Hypothalamus (tissue), 51 donors: ENCODE measurements around the gene MGAT3.

Experiments used
- DNase-seq, 51 donors: peaks; one replicate each; lab custom pipeline; 2025; lab: John Stamatoyannopoulos, UW

Gene MGAT3

DNA sequence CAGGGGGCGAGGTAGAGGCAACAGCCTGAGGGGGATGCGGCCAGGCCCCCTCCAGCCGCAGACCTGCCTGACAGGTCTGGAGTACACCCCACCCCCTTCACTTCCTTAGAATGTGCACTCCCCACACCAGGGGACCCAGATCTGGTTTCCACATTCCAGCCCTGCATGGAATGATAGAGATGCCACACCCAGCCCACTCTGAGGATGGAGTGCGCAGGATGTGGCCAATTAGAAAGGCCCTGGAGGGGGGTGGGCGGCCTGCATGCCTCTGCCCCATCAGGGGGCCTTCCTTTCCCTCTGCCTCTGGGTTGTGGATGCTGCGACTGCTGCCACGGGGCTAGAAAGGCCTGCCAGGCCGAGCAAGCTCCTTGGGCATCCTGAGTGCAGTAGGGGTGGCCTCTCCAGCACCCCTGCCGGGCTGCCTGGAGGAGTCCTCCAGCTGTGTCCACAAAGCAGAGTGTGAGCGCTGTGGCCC lies 28.2 kb upstream of the MGAT3 start:
- DNase-seq, result no peak

DNA sequence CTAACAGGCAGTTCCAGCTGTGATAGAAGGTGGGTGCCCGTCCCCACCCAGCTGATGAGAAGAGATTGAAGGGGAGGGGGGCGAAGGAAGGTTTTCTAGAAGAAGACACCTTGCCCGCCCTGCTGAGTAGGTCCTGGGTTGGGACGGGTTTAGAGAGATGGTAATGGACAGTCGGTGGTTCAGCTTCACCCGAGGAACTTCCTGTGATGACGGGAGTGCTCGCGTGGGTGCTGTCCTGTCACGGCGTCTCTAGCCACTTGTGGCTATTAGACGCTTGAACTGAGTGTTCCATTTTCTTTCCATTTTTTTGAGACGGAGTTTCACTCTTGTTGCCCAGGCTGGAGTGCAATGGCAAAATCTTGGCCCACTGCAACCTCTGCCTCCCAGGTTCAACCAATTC lies 27.6 kb upstream of the MGAT3 start:
- DNase-seq, result no peak

DNA sequence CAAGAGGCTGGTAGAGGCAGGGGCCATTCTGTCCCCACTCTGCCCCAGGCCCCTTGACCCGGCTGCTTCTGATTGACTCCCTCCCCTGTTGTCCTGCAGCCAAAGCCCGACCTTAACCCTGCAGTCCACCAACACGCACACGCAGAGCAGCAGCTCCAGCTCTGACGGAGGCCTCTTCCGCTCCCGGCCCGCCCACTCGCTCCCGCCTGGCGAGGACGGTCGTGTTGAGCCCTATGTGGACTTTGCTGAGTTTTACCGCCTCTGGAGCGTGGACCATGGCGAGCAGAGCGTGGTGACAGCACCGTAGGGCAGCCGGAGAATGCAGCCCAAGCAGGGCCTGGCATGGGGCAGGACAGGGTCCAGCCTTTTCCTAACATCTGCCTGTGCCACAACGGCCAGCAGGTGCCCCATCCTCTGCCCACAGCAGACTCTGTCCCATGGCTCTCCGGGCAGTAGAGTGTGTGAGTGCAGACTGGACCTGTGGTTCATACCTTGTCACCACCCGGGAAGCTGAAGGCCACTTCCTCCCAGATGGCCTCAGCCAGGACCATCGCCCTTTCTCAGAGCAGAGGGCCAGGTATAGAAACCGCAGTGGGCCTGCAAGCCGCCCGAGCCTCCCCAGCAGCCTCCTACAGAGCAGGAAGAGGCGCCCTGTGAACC lies 26.8 kb upstream of the MGAT3 start:
- no peak for DNase-seq

DNA sequence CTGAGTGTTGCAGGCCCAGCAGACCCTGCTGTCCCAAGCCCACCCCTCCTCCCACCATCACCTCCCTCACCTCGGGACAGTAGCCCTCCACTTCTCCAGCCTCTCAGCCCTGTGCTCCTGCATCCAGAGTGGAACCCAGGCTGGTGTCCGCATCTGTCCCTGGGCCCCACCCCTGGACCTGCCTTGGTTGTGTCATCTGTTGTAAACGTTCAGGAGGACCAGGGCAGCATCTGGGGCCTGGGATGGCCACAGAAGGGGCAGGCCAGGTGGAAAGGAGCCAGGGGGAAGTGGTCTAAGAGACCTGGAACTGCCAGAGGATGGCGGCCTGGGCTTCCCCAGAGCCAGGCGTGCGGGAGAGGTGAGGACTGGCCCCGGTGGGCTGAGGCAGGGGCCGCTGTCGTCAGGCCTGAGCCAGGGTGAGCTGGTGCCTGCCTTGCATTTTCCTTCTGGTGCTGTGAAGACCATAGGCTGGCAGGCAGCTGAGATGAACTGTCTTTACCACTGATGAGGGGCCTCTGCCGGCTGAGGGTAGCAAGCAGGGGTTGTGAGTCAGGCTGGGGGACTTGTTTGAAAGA lies 26.1 kb upstream of the MGAT3 start:
- DNase-seq, result no peak

DNA sequence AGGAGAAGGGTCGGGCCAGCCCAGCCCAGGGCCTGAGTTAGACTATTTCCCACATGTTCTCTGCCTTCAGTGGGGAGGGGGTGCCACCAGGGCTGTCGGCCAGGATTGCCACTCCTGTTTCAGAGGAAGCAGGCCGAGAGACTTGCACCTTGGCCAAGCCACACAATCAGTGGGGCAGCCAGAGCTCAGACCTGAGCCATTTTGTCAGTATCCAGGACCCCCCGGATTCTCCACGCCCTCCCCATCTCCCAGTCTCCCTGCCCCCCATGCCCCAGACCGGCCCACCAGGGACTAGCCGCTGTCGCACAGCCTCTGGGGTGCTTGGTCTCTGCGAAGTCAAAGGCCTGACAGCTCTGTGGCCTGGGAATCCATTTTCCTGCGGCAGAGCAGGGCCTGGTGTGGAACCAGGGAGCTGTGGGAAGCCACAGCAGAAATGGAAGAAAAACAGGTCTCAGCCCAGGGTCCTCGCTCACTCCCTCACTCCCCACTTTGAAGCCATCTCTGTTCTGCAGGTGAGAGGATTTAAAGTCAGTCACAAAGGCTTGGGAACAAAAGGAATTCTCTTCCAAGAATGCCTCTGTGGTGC lies 25.5 kb upstream of the MGAT3 start:
- DNase-seq, result no peak

DNA sequence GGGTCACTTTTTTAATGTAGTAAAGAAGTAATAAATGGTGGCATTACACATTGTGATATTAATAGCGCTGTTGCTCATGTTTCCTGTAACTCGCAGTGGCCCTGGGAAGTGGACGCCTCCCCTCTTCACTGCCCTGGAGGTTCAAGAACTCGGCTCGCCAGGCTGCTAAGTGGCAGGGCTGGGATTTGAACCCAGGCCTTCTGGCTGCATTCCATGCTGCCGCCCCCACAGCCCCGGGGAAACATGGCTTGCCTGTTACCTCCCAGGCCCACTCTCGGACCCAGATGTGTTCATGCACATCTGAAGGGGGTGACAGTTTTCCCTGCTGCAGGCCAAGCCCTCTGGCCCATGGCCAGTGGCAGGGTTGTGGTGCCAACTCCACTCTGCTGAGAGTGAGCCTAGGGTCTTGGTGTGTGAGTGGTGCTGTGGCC lies 25.0 kb upstream of the MGAT3 start:
- peak in 1 of 51 donors; percentile 38 for DNase-seq

DNA sequence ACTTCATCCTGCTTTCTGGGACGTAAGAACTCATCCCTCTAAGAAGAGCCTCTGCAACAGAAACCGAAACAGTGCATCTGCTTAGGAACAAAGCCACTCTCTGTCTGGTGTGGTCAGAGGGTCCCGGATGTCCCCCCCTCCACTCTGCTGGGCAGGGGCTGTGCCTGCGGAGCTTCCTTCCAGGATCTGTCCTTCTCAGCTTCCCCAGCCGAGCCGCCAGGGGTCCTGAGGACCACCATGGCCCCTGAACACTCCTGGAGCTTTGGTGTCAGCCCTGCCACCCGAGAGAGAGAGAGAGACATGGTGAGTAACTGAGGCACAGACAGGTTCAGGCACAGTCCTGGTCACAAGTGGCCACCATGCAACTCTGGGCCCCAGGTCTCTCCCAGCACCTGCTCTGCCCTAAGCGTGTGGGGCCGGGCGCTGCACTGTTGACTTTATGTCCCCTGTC lies 24.4 kb upstream of the MGAT3 start:
- peak in 12 of 51 donors; percentile 11 to 46 (median 30) for DNase-seq

DNA sequence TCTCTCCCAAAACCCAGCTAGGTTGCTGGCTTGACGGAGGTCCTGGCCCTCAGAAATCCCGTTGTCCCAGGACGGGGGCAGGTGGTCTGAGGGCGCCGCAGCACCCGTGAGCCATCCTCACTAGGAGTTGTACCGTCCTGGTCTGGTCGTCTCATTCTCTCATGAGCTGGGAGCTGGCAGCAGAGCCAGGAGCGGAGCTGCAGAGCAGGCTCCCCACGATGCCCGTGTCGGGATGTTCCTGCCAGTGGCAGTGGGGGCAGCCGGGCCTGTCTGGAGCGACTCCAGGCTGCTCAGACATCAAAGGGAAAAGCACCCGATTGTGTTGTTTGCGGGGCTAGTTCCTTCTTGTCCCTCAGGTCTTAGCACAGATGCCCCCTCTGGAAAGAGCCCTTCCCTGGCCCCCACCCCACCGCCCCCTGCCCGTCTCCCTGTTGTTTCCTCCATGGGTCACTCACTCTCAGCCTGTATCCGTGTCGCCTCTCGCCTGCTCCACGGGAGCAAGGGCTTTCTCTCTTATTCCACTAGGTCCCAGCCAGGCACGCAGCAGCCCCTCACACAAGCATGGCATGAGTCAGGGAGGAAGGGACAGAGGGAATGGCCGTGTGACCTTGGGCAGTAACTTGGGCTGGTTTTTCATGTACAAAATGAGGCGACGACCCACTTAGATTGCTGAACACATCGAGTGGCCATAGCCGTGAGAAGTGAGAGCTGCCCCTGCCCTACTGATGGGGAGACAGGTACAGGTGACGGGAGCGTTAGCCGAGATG lies 23.2 kb upstream of the MGAT3 start:
- DNase-seq, result peak in 34 of 51 donors; percentile 18 to 83 (median 59)

DNA sequence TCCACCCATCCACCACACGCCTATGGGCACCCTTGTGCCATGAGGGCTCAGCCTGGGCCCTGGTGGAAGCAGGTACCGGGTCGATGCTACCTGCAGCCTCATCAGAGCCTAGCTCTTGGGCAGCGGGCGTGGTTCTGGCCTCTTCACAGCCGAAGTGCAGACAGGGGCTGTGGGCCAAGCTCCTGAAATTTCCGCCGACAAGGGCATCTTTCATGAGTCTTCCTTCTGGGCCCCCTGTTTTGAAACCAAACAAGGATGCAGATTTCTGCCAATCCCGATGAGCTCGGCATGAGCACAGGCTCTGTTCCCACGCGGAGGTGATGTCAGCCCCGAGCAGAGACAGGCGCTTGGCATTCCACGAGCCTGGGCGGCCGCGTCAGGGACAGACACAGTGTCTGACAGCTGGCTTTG lies 22.6 kb upstream of the MGAT3 start:
- peak in 47 of 51 donors; percentile 16 to 87 (median 66) for DNase-seq

DNA sequence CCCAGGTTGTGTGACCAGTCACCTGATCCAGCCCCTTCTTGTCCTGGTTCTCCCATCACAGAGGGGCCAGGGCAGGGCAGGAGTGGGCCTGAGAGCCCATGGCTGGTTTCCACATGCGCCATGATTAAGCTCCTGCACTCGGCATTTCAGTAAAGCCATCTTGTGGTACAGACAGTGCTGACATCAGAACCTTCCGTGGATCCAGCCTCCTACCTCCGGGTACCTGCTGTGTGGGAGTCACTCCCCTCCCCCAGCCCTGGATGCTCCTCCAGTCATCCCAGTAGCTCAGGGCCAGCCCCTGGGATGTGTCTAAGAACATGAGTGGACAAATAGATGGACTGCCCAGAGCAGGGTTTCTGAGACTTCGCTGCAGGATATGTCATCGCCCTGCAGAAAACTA lies 22.1 kb upstream of the MGAT3 start:
- peak in 3 of 51 donors; percentile 20 to 80 (median 66) for DNase-seq

DNA sequence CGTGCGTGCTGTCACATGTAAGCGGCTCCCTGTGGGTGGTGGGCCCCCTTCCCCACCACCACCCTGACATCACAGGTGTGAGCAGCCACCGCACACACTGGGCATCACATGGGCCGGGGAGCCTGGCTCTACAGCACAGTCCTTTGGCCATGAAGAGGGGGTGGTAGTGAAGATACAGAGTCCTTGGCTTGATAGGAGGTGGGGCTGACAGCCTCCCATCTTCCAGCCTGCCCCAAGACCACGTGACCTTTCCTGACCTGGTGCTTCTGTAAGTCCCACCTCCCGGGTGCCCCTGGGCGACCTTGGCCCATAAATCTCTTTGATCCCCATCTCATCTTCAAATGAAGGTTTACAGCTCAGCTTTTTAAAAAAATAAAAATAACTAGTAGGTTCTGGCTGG lies 21.2 kb upstream of the MGAT3 start:
- DNase-seq, result no peak

DNA sequence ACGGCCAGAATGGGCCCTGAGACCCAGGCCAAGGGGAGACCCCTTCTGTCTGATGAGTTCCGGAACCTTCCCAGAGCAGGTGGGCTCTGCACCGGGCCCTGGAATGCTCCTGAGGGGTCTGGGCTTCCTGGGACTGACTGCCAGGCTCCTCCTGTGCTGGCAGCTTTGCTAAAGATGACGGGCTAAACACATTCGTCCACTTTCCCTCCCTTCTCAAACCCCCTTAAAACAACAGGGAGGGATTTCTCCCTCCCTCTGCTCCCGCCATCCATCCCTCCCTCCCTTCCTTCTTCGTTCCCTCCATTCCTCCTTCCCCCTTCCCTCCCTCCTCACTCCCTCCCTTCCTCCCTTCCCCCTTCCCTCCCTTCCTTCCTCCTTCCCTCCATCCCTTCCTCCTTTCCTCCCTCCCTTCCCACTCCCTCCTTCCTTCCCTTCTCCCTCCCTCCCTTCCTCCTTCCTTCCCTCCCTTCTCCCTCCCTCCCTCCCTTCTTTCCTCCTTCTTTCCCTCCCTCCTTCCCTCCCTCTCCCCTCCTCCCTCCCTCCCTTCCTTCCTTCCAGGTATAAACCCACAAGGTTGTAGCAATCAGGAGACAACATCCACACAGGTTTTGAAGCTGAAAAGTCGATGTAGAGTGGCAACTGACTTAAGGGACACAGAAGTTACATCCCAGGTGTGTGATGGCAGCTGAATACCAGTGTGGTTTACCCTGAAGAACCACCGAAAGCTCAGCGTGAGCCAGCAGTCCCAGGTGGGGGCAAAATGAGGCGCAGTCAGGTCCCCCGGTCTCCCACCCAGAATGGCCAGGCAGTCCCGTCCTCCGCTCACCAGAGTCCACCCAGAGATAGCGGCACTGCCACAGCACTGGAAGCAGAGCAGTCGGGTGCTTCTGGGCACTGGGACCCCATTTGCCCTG lies 18.8 kb upstream of the MGAT3 start:
- DNase-seq, result no peak

DNA sequence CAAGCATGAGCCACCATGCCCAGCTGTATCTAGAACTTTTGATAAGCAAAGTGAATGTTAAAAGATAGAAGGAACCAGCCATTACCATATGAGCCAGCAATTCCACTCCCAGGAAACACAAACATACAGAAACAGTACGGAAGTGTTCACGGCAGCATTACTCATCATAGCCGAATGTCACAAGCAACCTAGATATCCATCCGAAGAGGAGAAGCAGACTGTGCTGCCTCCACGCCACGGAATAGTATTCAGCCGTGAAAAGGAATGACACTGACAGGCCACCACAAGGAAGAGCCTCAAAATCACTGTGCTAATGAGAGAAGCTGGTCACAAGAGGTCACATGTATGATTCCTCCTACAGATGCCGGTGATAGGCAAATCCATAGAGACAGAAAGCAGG lies 17.6 kb upstream of the MGAT3 start:
- no peak for DNase-seq

DNA sequence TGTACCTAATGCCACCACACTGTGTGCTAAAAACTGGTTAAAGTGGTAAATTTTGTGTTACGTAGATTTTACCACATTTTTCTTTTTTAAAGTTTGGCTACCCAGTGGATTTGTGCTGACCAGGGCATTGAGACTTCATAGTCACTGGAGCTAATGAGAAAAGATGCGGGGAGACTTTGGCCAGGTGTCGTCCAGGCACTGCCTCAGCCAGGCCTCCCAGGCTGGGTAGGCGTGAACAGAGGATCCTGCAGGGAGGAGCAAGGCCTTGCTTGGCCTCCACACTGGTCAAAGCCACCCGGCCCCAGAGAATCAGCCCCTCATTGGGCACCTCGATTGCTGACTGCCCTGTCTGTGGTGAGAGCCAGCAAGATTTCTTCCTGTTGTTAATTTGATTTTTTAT lies 13.4 kb upstream of the MGAT3 start:
- DNase-seq, result no peak

DNA sequence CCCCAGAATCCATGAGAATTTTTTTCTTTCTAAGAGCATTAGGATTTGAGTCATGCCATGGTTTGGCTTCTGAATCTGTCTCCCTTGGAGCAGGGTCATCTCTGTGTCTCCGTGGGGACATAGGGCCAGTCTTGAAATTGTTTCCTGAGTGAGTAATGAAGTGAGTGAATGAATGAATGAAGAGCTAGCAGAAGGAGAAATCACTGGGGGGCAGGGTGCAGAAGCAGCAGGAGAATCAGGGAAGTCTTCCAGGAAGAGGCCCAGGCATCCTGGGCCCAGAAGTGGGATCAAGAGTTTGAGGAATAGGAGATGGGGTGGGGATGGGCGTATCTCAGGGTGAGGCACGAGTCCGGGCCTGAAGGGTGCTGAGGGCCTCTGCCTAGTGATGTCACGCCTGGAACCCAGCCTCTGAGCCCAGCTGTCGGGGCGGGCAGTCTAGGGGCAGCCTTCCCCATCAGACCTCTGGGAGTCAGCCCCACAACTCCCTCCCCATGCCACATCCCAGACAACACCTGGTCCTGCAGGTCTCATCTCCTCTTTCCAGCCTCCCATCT lies 12.5 kb upstream of the MGAT3 start:
- DNase-seq, result peak in 2 of 51 donors; percentile 13 to 28

DNA sequence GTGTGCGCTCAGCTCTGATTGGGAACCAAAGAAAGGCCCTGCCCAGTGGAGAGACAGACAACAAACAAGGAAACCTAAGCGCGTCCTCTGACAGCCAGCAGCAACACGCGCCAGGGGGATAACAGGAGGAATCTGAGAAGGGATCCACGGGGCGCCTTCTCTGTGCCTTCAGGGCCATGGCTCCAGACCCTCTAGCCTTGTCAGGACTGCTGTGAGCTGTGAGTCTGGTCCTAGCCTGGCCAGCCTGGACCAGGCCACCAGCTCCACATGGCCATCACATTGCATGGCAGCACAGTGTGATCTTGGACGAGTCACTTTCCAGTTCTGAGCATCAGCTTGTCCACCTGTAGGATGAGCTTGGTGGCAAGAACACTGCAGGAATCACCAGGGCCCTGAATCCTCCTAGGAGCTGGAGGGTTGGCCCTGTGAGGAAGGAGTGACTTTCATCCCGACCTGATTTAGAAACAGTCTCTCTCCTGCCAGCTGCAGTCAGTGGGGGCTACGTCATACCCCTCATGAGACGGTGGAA lies 11.8 kb upstream of the MGAT3 start:
- DNase-seq, result no peak

DNA sequence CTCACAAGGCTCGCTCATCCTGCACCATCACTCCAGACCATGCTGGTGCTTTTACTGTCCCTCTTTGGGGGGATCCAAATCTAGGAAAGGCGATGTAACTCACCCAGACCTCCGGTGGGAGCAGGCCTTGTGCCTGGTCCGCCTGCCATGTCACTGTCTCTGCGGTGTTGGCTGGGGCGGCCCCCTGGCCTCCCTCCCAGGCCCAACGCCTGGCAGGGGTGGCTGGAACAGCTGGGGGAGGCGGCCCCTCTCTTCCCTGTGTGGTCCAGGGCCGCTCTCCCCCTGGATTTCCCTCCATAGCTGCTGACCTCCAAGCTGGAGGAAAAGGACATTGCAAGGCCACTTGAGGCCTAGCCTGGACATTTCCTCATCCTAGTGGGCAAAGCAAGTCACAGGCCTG lies 11.1 kb upstream of the MGAT3 start:
- no peak for DNase-seq

DNA sequence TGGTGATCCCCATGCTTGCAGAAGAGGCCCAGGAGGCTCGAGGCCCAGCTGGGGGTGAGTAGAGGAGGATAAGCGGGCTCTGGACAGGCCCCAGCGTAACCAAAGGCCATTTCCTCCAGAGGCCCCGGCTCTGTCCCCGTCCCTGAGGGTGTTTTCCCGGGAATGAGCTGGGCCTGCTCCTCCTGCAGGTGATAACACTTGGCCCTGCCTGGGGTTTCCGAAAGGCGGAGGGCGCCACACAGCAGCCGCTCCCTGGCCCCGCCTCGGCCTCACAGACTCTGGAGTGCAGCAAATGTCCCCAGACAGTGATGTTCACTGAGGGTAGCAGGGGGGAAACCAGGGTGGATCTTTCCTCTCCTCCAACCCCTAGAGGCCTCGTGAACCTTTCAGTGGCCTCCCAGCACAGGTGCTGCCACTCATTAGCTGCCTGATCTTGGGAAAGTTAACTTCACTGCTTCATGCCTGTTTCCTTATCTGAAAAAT lies 10.5 kb upstream of the MGAT3 start:
- DNase-seq, result no peak
